ENCODE measurements around the gene OTUD1. TPM values are rescaled to one million over a fixed set of nuclear protein-coding genes. Genes with fewer than 3 reads are reported as not detected.

OTUD1 gene
- polyA plus RNA-seq, 2 of the 4 experiments (the other 2 are of a cell fraction), result 2.3 to 2.4 TPM

DNA sequence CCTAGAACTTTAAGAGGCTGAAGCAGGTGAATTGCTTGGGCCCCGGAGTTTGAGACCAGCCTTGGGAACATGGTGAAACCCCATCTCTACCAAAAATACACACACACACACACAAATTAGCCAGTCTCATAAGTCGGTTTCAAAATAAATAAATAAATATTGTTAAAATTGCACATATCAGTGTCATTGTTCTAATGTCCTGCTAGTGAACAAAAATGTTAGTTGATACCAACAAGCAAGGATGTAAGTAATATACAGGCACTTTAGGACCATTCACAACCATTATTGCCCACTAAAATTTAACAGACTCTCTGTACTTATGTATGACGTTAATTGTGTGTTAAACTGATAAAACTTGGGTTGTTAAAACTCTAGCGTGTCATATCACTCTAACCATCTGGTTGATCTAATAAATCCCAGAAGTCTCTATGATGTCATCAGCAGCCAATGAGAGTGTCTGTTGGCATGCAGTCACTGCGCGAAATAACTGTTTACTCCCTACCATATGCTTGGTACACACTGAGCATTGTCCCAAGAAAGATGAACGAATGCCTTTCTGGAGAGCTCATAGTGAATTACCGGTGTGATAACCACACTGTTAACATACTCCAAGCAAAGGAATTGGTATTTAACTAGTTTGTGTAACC, 30.4 kb upstream of the OTUD1 start (continued):
- TF ChIP-seq GATA3 (IDR thresholded peaks at IDR 0.05; ENCODE audit: borderline replicate concordance) (no peak), NR3C1 (IDR thresholded peaks at IDR 0.05) (no peak), EP300 (IDR thresholded peaks at IDR 0.05) (no peak), SREBF2 (IDR thresholded peaks at IDR 0.05) (no peak)

DNA sequence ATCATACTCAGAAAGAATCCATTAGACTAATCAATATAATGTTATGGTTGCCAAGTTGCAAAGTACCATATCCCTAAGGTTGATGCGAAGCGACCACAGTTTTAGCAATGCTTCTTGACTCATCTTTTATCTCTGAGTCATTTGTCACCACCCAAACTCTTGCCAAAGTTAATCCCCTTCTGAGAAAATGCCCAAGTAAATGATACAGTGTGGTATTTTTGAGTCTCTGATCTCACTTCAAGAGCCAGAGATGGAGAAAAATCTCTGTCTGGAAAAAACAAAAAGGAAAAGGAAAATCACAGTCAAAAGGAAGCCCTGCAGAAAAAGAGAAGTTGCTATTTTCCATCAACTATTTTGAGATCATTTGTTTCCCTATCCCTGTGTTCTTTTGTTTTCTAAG, 26.7 kb upstream of the OTUD1 start:
- Histone ChIP-seq H3K4me3 (no peak overlapping the region), H3K4me2 (no peak overlapping the region; the same call in 2 of the 3 replicates), H3K4me1 (0 out of 3 replicates have a peak, but pooled peaks cover 6% of the 10 kb centered on the region), H3K27ac (no peak overlapping the region), H3K9me3 (no peaks in the 10 kb centered on the region)
- TF ChIP-seq NR3C1 (IDR thresholded peaks at IDR 0.05) (no peak), FOXS1 (CRISPR knock-in tag; IDR thresholded peaks at IDR 0.05) (no peak), FOSL2 (IDR thresholded peaks at IDR 0.05) (no peak), FOSL2 (CRISPR knock-in tag; IDR thresholded peaks at IDR 0.05) (peak; percentile 20; the same call in 1 of the 2 replicates), CHD4 (IDR thresholded peaks at IDR 0.05; ENCODE audit: borderline replicate concordance) (no peak), JUNB (IDR thresholded peaks at IDR 0.05) (peak; percentile 39; the same call in 1 of the 2 replicates)
- TF ChIP-seq, protein P1, sequence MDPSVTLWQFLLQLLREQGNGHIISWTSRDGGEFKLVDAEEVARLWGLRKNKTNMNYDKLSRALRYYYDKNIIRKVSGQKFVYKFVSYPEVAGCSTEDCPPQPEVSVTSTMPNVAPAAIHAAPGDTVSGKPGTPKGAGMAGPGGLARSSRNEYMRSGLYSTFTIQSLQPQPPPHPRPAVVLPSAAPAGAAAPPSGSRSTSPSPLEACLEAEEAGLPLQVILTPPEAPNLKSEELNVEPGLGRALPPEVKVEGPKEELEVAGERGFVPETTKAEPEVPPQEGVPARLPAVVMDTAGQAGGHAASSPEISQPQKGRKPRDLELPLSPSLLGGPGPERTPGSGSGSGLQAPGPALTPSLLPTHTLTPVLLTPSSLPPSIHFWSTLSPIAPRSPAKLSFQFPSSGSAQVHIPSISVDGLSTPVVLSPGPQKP (IDR thresholded peaks at IDR 0.05; ENCODE audit: low read depth, low read length), result no peak
- POLR2A ChIA-PET, result no interaction called here
- peak in 1 of 2 experiments; percentile 7 for DNase-seq (ENCODE audit: low read depth in 1 of 2, low spot score in 1 of 2)
- CTCF ChIA-PET, result no interaction called here
- no peak for ATAC-seq
- 14% methylated on average over 2 of the region's 2 CpGs for WGBS (ENCODE audit: missing lambda C conversion rate)
- FAIRE-seq, result no peak

- no peak overlapping the region for H3K27ac ChIP-seq
- no peak overlapping the region for H3K4me2 ChIP-seq
- H3K9me3 ChIP-seq, result no peaks in the 10 kb centered on the region
- 69% methylated on average over 5 of the region's 5 CpGs for WGBS (ENCODE audit: missing lambda C conversion rate)
- ATAC-seq (no peak), DNase-seq (ENCODE audit: low read depth in 1 of 2, low spot score in 1 of 2) (no peak), FAIRE-seq (no peak)
- POLR2A ChIA-PET, result no interaction called here
- H3K4me3 ChIP-seq, result no peak overlapping the region
- H3K4me1 ChIP-seq, result 0 out of 3 replicates have a peak, but pooled peaks cover 6% of the 10 kb centered on the region
- no peak for TF ChIP-seq EHMT2 (IDR thresholded peaks at IDR 0.05; ENCODE audit: low read depth)
- TF ChIP-seq MYC (IDR thresholded peaks at IDR 0.05; ENCODE audit: borderline replicate concordance, low read length), result no peak
- TF ChIP-seq BCL3 (IDR thresholded peaks at IDR 0.05), result no peak
- no peak for TF ChIP-seq HEYL (CRISPR knock-in tag; IDR thresholded peaks at IDR 0.05)
- no peak for TF ChIP-seq E2F6 (IDR thresholded peaks at IDR 0.05; ENCODE audit: borderline replicate concordance, low read depth)
- TF ChIP-seq, protein P2, sequence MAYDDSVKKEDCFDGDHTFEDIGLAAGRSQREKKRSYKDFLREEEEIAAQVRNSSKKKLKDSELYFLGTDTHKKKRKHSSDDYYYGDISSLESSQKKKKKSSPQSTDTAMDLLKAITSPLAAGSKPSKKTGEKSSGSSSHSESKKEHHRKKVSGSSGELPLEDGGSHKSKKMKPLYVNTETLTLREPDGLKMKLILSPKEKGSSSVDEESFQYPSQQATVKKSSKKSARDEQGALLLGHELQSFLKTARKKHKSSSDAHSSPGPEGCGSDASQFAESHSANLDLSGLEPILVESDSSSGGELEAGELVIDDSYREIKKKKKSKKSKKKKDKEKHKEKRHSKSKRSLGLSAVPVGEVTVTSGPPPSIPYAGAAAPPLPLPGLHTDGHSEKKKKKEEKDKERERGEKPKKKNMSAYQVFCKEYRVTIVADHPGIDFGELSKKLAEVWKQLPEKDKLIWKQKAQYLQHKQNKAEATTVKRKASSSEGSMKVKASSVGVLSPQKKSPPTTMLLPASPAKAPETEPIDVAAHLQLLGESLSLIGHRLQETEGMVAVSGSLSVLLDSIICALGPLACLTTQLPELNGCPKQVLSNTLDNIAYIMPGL (CRISPR knock-in tag; IDR thresholded peaks at IDR 0.05; ENCODE audit: borderline replicate concordance), result no peak
- no peak for TF ChIP-seq MAZ (IDR thresholded peaks at IDR 0.05; ENCODE audit: borderline replicate concordance, low read depth, low read length)
- TF ChIP-seq NR3C1 (IDR thresholded peaks at IDR 0.05), result no peak
- no peak for TF ChIP-seq KDM5A (IDR thresholded peaks at IDR 0.05)
- TF ChIP-seq ESRRA (IDR thresholded peaks at IDR 0.05; ENCODE audit: borderline replicate concordance, low read length), result no peak
- TF ChIP-seq USF2 (IDR thresholded peaks at IDR 0.05), result no peak
- TF ChIP-seq, protein P3, sequence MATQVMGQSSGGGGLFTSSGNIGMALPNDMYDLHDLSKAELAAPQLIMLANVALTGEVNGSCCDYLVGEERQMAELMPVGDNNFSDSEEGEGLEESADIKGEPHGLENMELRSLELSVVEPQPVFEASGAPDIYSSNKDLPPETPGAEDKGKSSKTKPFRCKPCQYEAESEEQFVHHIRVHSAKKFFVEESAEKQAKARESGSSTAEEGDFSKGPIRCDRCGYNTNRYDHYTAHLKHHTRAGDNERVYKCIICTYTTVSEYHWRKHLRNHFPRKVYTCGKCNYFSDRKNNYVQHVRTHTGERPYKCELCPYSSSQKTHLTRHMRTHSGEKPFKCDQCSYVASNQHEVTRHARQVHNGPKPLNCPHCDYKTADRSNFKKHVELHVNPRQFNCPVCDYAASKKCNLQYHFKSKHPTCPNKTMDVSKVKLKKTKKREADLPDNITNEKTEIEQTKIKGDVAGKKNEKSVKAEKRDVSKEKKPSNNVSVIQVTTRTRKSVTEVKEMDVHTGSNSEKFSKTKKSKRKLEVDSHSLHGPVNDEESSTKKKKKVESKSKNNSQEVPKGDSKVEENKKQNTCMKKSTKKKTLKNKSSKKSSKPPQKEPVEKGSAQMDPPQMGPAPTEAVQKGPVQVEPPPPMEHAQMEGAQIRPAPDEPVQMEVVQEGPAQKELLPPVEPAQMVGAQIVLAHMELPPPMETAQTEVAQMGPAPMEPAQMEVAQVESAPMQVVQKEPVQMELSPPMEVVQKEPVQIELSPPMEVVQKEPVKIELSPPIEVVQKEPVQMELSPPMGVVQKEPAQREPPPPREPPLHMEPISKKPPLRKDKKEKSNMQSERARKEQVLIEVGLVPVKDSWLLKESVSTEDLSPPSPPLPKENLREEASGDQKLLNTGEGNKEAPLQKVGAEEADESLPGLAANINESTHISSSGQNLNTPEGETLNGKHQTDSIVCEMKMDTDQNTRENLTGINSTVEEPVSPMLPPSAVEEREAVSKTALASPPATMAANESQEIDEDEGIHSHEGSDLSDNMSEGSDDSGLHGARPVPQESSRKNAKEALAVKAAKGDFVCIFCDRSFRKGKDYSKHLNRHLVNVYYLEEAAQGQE (IDR thresholded peaks at IDR 0.05), result no peak
- TF ChIP-seq HDAC2 (IDR thresholded peaks at IDR 0.05), result no peak
- TF ChIP-seq JUNB (IDR thresholded peaks at IDR 0.05), result no peak
- TF ChIP-seq, protein P4, sequence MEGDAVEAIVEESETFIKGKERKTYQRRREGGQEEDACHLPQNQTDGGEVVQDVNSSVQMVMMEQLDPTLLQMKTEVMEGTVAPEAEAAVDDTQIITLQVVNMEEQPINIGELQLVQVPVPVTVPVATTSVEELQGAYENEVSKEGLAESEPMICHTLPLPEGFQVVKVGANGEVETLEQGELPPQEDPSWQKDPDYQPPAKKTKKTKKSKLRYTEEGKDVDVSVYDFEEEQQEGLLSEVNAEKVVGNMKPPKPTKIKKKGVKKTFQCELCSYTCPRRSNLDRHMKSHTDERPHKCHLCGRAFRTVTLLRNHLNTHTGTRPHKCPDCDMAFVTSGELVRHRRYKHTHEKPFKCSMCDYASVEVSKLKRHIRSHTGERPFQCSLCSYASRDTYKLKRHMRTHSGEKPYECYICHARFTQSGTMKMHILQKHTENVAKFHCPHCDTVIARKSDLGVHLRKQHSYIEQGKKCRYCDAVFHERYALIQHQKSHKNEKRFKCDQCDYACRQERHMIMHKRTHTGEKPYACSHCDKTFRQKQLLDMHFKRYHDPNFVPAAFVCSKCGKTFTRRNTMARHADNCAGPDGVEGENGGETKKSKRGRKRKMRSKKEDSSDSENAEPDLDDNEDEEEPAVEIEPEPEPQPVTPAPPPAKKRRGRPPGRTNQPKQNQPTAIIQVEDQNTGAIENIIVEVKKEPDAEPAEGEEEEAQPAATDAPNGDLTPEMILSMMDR (IDR thresholded peaks at IDR 0.05), result no peak
- CTCF ChIA-PET, result no interaction called here
Measured at GRCh38 chr10:23413629-23414089, 25.2 kb upstream of the OTUD1 start.
